Smooth muscle cell of the brain vasculature (primary cell): ENCODE measurements around the gene TMEM222.
"Not testable (repeated sequence)": the region's sequence is repeated elsewhere in the genome, so short reads cannot be mapped to it uniquely, and the experiment has no call there.

ENCODE experiments used
- DNase-seq: peaks from one replicate; pipeline ENCODE4 v3.0.0-alpha.2; 2012; ENCODE audit warnings: low read depth, low spot score

The TMEM222 gene

DNA sequence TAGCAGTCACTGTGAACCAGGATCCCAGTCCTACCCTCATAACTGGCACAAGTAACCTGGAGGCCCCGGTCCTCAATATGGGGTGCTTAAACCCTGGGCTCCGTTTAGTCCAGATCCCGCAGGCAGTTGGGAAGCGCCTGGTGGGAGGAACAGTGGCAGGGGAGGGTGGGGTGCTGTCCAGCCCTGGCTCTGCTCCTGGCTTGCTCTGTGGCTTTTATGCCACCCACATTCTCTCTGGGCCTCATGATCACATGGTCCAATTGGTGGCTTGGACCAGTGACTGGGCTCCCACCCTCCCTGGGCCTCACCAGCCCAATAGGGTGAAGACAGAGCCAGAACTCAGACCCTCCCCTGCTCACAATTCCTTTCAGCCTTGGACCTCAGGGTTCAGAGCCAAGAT is 58.3 kb downstream of the TMEM222 start:
- DNase-seq = no peak

DNA sequence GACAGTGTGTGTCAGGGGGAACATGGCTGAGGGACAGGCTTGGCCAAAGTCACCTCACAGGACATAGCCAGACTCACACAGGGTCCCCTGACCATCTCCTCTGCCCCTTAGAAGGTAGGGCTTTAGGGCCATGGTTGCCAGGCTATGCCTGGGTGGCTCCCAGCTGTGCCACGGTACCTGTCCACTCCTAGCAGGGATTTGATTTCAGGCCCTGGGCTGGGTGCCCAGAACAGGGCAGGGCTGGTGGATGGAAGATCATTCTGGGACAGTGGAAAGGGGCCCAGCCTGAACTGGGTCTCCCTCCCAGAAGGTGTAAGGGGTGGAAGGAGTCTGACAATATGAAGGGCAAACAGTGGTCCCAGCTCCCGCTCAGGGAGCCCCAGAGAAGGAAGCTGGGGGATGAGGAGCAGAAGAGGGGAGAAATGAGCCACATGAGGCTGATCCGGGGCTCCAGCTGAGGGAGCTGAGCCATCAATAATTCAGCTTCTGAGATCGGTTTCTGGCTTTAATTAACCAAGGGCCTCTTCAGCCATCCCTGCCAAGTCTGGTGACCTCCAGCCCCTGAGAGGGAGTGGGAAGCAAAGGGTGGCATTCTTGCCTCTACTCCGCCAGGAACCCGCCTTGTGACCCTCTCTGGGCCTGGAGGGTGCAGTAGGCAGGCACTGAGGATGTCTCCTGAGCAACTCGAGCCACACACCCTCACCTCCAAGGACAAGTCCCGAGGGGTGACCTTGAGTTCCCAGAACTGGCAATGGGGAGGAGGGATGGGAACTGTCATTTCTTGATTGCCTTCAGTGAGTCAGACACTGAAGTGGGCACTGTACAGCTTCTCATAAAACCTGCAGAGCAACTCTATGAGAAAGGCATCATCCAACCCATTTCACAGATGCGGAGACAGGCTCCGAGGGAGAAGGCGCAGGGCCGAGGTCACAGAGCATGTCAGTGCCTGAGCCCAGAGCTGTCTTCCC is 59.1 kb downstream of the TMEM222 start:
- no peak for DNase-seq

GRCh38 chr1:27381969-27382762 is 60.2 kb downstream of the TMEM222 start:
- DNase-seq = no peak

GRCh38 chr1:27383039-27383605 is 61.2 kb downstream of the TMEM222 start, which contains the start of gene CD164L2:
TSS of gene CD164L2 (minus strand) at chr1:27383333. CDS start at chr1:27383239, 94 bp downstream.
- no peak for DNase-seq

- no peak for DNase-seq
Measured at GRCh38 chr1:27383661-27384060, 61.7 kb downstream of the TMEM222 start.

GRCh38 chr1:27384797-27385196 is 62.8 kb downstream of the TMEM222 start:
- not testable (repeated sequence) for DNase-seq
